C4-2B (cell line): ENCODE measurements around the gene LANCL1.

ENCODE experiments used
- ZFX ChIP-seq: fragments of 450-650 bp; IDR thresholded peaks from 2 replicates; pipeline ENCODE4 v1.6.1; 2017
- TF ChIP-seq, protein P1 (sequence below): fragments of 450-650 bp; conservative IDR thresholded peaks from 2 replicates; pipeline ENCODE4 v1.5.1; 2017; ENCODE audit warnings: mild to moderate bottlenecking

DNA sequence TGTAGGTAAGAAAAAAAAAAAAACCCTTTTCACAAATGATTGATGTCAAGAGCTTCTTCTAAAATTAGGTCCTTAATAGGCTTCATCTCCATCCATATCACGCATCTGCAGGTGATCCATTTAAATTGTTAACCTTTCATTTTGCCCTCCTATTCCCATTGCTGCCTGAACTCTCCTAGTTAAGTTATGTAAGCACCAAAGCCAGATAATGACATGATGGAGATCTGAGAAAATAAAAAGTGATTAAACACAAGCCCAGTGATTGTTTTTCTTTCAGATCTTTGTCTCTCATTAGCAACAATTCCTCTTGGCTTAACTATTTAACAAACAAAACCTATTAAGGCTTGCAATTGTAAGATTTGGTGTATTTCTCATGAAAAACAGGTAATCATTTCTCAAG, 20.0 kb downstream of the LANCL1 start:
- TF ChIP-seq, protein P1, sequence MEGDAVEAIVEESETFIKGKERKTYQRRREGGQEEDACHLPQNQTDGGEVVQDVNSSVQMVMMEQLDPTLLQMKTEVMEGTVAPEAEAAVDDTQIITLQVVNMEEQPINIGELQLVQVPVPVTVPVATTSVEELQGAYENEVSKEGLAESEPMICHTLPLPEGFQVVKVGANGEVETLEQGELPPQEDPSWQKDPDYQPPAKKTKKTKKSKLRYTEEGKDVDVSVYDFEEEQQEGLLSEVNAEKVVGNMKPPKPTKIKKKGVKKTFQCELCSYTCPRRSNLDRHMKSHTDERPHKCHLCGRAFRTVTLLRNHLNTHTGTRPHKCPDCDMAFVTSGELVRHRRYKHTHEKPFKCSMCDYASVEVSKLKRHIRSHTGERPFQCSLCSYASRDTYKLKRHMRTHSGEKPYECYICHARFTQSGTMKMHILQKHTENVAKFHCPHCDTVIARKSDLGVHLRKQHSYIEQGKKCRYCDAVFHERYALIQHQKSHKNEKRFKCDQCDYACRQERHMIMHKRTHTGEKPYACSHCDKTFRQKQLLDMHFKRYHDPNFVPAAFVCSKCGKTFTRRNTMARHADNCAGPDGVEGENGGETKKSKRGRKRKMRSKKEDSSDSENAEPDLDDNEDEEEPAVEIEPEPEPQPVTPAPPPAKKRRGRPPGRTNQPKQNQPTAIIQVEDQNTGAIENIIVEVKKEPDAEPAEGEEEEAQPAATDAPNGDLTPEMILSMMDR, result no peak
- TF ChIP-seq ZFX, result no peak
